Testis (tissue), 2 donors: Measurements from ENCODE around the gene FSIP1.

Experiments used
- CTCF ChIP-seq, 3 experiments: fragments of 450-650 bp in 2 of 3; fragments of 200-600 bp in 1 of 3; sonication (generic) in 1 of 3; IDR thresholded peaks; one replicate each; pipeline ENCODE4 v1.5.1; 2016 to 2019; ENCODE audit warnings: antibody characterized with exemption in 3 of 3, mild to moderate bottlenecking in 2 of 3, moderate library complexity in 1 of 3
- POLR2A ChIP-seq: fragments of 450-650 bp; IDR thresholded peaks from one replicate; pipeline ENCODE4 v1.6.1; 2017; ENCODE audit warnings: antibody characterized with exemption, mild to moderate bottlenecking, moderate library complexity

- TF ChIP-seq CTCF (IDR thresholded peaks at IDR 0.05), result no peak
- no peak for TF ChIP-seq POLR2A
These were observed 53.1 kb downstream of the FSIP1 start for GRCh38 chr15:39729500-39729899.
